Activated CD8-positive, alpha-beta T cell treated with anti-CD3 and anti-CD28 coated beads for 36 hours (primary cell): Measurements from ENCODE around the gene SEPTIN2. TPM values are rescaled to one million over a fixed set of nuclear protein-coding genes. Genes with fewer than 3 reads are reported as not detected.

Source experiments
- ATAC-seq: fragments of 200-7000 bp; cut with Tn5 transposase; one replicate; pipeline ENCODE4 v1.10.0; 2021; ENCODE audit warnings: mild to moderate bottlenecking, moderate library complexity
- CTCF ChIA-PET: fragments of 350-600 bp; sonication (Branson Sonifier 250); formaldehyde crosslinking; loops from one replicate; lab custom pipeline; 2021; ENCODE audit warnings: antibody characterized with exemption; lab: Charles Lee
- POLR2A ChIA-PET: fragments of 350-600 bp; sonication (Branson Sonifier 250); formaldehyde crosslinking; loops from one replicate; lab custom pipeline; 2021; ENCODE audit warnings: antibody characterized with exemption; lab: Charles Lee
- DNase-seq: peaks from one replicate; pipeline ENCODE4 v3.0.0-alpha.2; 2020
- H3K27ac Mint-ChIP-seq: one replicate; pipeline ENCODE4 v1.8.0; 2021; ENCODE audit warnings: mild to moderate bottlenecking, mixed read lengths
- H3K27me3 Mint-ChIP-seq: one replicate; pipeline ENCODE4 v1.8.0; 2021; ENCODE audit warnings: mixed read lengths
- H3K36me3 Mint-ChIP-seq: one replicate; pipeline ENCODE4 v1.8.0; 2021; ENCODE audit warnings: low read depth, mixed read lengths
- H3K4me1 Mint-ChIP-seq: one replicate; pipeline ENCODE4 v1.8.0; 2021; ENCODE audit warnings: low read depth, mixed read lengths
- H3K4me3 Mint-ChIP-seq: one replicate; pipeline ENCODE4 v1.8.0; 2021; ENCODE audit warnings: mild to moderate bottlenecking, moderate library complexity, mixed read lengths
- H3K9me3 Mint-ChIP-seq: one replicate; pipeline ENCODE4 v1.8.0; 2021; ENCODE audit warnings: mixed read lengths
- CTCF ChIP-seq: fragments of 200-600 bp; IDR thresholded peaks from one replicate; pipeline ENCODE4 v1.8.0; 2022; ENCODE audit warnings: antibody characterized with exemption, mild to moderate bottlenecking
- intact Hi-C: fragments of 100-400 bp; cut with micrococcal nuclease; formaldehyde crosslinking; loops from one replicate; pipeline ENCODE4 v1.10.0; 2022
- total RNA-seq, 2 experiments: library from RNA; stranded (reverse); gene quantifications; one replicate each; pipeline ENCODE4 v1.2.3, GENCODE V29; 2021

The SEPTIN2 gene
- total RNA-seq, 2 experiments from 2014 or later = 210 to 211 TPM

- Mint-ChIP-seq H3K36me3 (peaks cover 24% of the 10 kb centered on the region), H3K4me3 (no peak overlapping the region), H3K27me3 (no peaks in the 10 kb centered on the region), H3K4me1 (peaks cover 67% of the 10 kb centered on the region), H3K27ac (peak overlapping the region; percentile 37), H3K9me3 (no peaks in the 10 kb centered on the region)
- no peak for DNase-seq
- no peak for ATAC-seq
- ChIA-PET CTCF (no interaction called here), POLR2A (interaction anchor here (0.6 to 1.4 kb wide), 3 partner anchors 9 to 53 kb away, joined by 3 to 4 read pairs (median 3); no protein-coding TSS in a partner anchor)
- TF ChIP-seq CTCF = no peak
- intact Hi-C loops = no loop called here
Measured at GRCh38 chr2:241312082-241312481, 3.6 kb upstream of the SEPTIN2 start.

DNA sequence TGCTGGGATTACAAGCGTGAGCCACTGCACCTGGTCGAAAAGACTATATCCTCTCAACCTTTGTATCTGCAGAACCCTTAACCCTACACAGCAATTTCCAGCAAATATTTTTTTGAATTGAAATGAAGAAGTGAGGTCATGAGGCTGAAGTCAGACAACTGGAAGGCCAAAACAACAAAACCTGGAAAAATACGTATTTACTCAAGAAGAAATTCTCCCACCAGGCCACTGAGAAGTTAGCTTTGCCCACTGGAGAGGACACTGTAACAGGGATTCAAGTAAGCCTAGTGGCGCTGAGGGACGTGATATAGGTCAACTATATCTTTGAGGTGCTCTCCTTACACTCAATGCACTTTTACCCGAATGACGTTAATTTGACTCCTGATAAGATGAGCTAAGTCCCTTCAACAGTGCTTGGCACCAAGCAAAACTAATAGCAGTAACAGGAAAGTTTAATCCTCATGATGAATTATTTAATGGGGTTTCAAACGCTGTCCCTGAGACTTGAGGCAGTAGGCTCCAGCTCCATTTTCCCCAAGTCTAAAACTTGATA, 2.1 kb upstream of the SEPTIN2 start:
- ChIA-PET CTCF (interaction anchor here (0.7 to 1.4 kb wide), 3 partner anchors 11 to 35 kb away, joined by 3 to 7 read pairs (median 3); no protein-coding TSS in a partner anchor), POLR2A (interaction anchor here (0.8 to 2.2 kb wide), 6 partner anchors 12 to 45 kb away, joined by 3 to 5 read pairs (median 4); no protein-coding TSS in a partner anchor)
- no peaks in the 10 kb centered on the region for H3K27me3 Mint-ChIP-seq
- H3K4me3 Mint-ChIP-seq = peak overlapping the region; percentile 99
- no peaks in the 10 kb centered on the region for H3K9me3 Mint-ChIP-seq
- peaks cover 32% of the 10 kb centered on the region for H3K36me3 Mint-ChIP-seq
- TF ChIP-seq CTCF = no peak
- peak overlapping the region; percentile 93 for H3K27ac Mint-ChIP-seq
- DNase-seq = no peak
- ATAC-seq = no peak
- intact Hi-C loops = no loop called here
- H3K4me1 Mint-ChIP-seq = peaks cover 67% of the 10 kb centered on the region

DNA sequence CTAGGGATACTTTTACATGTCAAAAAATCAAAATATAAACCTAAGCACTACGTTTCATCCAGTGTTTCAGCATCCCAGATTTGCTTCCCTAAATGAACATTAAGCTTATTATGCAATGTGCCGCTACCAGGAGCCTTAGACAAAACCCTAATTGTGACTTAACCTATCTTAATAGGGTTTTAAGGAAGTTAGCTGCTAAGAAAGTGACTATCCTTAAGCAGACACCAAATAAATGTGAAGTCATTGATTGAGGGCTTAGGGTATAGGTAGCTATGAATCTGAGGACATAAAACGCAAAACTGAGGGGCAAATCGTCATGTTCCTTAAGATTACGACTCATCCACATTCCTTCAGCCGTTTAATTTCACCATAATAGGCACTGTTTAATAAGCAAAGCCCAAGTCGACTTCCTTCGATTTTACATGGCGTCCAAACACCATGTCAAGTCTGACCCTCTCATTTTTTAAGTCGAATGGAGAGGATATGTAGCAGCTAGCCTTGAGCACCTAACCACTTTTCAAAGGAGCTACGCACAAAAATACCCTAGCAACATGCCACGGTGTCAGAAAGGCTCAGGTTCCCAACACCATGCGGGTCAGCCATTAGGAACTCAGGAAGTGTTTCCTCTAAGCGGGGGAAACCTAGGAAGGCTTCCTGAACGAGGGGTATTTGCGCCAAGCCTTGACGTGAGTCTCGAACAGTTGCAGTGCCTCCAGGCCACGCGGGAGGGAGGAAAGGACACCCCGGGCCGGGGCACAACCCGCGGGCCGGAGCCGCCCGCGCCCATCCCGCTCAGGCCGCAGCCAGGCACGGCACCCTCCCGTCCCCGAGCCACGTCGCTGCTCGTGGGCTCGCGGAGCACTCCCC, 1.3 kb upstream of the SEPTIN2 start:
- intact Hi-C loops = no loop called here
- ATAC-seq (no peak), DNase-seq (no peak)
- POLR2A ChIA-PET = interaction anchor here (0.7 to 2.2 kb wide), 15 partner anchors 8 to 692 kb away, joined by 3 to 11 read pairs (median 4); partner anchors contain the start of gene ING5
- H3K27me3 Mint-ChIP-seq = no peaks in the 10 kb centered on the region
- no peaks in the 10 kb centered on the region for H3K9me3 Mint-ChIP-seq
- no peak for TF ChIP-seq CTCF
- H3K36me3 Mint-ChIP-seq = peaks cover 31% of the 10 kb centered on the region
- H3K27ac Mint-ChIP-seq = peak overlapping the region; percentile 93
- H3K4me1 Mint-ChIP-seq = peaks cover 66% of the 10 kb centered on the region
- H3K4me3 Mint-ChIP-seq = peak overlapping the region; percentile 99
- CTCF ChIA-PET = interaction anchor here (0.8 to 1.4 kb wide), 4 partner anchors 12 to 386 kb away, joined by 3 to 7 read pairs (median 4); no protein-coding TSS in a partner anchor

DNA sequence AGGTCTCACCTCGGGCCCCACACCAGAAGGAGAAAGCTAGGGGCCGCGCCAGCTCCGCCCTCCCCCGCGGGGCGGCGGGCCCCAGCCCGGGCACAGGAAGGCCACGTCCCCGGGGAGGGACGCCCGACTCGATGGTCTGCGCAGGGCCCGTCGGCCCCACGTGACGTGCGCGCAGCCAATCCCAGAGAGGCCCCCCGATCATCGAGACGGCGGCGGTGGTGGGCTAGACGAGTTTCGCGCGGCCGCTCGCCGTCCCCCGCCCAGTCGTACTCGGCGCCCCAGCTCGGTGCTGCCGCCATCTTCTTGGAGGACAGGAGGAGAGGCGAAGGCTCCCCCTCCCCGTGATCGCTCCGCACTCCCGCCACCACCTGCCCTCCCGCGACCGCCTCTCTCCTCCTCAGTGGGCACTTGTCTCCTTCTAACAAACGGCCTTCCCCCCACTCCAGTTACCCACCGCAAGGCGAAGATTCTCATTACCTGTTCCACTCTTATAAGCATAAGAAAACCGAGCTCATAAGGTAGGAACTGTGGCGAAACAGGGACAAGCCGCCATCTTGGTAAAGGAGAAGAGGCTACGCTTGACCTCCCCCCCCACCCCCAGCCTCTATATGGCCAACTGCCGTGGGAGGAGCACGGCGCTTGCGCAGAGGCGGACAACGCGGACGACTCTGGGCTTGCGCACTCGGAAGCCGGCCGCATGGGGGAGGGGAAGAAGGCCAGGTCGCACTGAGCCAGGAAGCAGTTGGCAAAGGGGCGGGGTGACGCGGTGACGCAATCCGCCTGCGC, 439 bp upstream of the SEPTIN2 start, which contains the start of gene HDLBP:
TSS of gene HDLBP (minus strand) at position 580 of the 786 bp plus-strand sequence. CDS start 48,803 bp downstream, outside the sequence.
- Mint-ChIP-seq H3K4me1 (peaks cover 66% of the 10 kb centered on the region), H3K36me3 (peaks cover 38% of the 10 kb centered on the region), H3K27ac (peak within 1 kb of the TSS; percentile 100), H3K9me3 (no peaks in the 10 kb centered on the region), H3K27me3 (no peaks in the 10 kb centered on the region), H3K4me3 (peak within 1 kb of the TSS; percentile 99)
- no peak for TF ChIP-seq CTCF
- ChIA-PET CTCF (interaction anchor here (1.2 to 1.4 kb wide), 2 partner anchors 12 to 30 kb away, joined by 3 to 7 read pairs; no protein-coding TSS in a partner anchor), POLR2A (interaction anchor here (0.6 to 2.4 kb wide), 21 partner anchors 9 to 693 kb away, joined by 3 to 11 read pairs (median 4); partner anchors contain the start of genes DTYMK and ING5)
- ATAC-seq = peak; percentile 83
- DNase-seq = peak; percentile 100
- intact Hi-C loops = no loop called here
